ENCODE results near the gene IQCF5.

- TF ChIP-seq ZNF549 (tag by site-specific recombination; IDR thresholded peaks at IDR 0.05) (no peak), TCF7L2 (IDR thresholded peaks at IDR 0.05; ENCODE audit: borderline replicate concordance, low read depth, low read length) (no peak), ZNF132 (tag by site-specific recombination; IDR thresholded peaks at IDR 0.05; ENCODE audit: borderline replicate concordance) (no peak), ATF2 (tag by site-specific recombination; IDR thresholded peaks at IDR 0.05; ENCODE audit: low read depth) (no peak), ZFP69B (tag by site-specific recombination; IDR thresholded peaks at IDR 0.05) (no peak), ZNF274 (IDR thresholded peaks at IDR 0.05; ENCODE audit: low read length) (no peak), ZNF274 (tag by site-specific recombination; IDR thresholded peaks at IDR 0.05; ENCODE audit: borderline replicate concordance) (no peak), ZNF664 (tag by site-specific recombination; IDR thresholded peaks at IDR 0.05) (no peak)
- TF ChIP-seq, protein P1, sequence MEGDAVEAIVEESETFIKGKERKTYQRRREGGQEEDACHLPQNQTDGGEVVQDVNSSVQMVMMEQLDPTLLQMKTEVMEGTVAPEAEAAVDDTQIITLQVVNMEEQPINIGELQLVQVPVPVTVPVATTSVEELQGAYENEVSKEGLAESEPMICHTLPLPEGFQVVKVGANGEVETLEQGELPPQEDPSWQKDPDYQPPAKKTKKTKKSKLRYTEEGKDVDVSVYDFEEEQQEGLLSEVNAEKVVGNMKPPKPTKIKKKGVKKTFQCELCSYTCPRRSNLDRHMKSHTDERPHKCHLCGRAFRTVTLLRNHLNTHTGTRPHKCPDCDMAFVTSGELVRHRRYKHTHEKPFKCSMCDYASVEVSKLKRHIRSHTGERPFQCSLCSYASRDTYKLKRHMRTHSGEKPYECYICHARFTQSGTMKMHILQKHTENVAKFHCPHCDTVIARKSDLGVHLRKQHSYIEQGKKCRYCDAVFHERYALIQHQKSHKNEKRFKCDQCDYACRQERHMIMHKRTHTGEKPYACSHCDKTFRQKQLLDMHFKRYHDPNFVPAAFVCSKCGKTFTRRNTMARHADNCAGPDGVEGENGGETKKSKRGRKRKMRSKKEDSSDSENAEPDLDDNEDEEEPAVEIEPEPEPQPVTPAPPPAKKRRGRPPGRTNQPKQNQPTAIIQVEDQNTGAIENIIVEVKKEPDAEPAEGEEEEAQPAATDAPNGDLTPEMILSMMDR (tag by site-specific recombination; IDR thresholded peaks at IDR 0.05): no peak
- TF ChIP-seq, protein P2, sequence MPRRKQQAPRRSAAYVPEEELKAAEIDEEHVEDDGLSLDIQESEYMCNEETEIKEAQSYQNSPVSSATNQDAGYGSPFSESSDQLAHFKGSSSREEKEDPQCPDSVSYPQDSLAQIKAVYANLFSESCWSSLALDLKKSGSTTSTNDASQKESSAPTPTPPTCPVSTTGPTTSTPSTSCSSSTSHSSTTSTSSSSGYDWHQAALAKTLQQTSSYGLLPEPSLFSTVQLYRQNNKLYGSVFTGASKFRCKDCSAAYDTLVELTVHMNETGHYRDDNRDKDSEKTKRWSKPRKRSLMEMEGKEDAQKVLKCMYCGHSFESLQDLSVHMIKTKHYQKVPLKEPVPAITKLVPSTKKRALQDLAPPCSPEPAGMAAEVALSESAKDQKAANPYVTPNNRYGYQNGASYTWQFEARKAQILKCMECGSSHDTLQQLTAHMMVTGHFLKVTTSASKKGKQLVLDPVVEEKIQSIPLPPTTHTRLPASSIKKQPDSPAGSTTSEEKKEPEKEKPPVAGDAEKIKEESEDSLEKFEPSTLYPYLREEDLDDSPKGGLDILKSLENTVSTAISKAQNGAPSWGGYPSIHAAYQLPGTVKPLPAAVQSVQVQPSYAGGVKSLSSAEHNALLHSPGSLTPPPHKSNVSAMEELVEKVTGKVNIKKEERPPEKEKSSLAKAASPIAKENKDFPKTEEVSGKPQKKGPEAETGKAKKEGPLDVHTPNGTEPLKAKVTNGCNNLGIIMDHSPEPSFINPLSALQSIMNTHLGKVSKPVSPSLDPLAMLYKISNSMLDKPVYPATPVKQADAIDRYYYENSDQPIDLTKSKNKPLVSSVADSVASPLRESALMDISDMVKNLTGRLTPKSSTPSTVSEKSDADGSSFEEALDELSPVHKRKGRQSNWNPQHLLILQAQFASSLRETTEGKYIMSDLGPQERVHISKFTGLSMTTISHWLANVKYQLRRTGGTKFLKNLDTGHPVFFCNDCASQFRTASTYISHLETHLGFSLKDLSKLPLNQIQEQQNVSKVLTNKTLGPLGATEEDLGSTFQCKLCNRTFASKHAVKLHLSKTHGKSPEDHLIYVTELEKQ (tag by site-specific recombination; IDR thresholded peaks at IDR 0.05; ENCODE audit: borderline replicate concordance): no peak
- TF ChIP-seq, protein P3, sequence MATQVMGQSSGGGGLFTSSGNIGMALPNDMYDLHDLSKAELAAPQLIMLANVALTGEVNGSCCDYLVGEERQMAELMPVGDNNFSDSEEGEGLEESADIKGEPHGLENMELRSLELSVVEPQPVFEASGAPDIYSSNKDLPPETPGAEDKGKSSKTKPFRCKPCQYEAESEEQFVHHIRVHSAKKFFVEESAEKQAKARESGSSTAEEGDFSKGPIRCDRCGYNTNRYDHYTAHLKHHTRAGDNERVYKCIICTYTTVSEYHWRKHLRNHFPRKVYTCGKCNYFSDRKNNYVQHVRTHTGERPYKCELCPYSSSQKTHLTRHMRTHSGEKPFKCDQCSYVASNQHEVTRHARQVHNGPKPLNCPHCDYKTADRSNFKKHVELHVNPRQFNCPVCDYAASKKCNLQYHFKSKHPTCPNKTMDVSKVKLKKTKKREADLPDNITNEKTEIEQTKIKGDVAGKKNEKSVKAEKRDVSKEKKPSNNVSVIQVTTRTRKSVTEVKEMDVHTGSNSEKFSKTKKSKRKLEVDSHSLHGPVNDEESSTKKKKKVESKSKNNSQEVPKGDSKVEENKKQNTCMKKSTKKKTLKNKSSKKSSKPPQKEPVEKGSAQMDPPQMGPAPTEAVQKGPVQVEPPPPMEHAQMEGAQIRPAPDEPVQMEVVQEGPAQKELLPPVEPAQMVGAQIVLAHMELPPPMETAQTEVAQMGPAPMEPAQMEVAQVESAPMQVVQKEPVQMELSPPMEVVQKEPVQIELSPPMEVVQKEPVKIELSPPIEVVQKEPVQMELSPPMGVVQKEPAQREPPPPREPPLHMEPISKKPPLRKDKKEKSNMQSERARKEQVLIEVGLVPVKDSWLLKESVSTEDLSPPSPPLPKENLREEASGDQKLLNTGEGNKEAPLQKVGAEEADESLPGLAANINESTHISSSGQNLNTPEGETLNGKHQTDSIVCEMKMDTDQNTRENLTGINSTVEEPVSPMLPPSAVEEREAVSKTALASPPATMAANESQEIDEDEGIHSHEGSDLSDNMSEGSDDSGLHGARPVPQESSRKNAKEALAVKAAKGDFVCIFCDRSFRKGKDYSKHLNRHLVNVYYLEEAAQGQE (tag by site-specific recombination; IDR thresholded peaks at IDR 0.05): no peak
- TF ChIP-seq, protein P4, sequence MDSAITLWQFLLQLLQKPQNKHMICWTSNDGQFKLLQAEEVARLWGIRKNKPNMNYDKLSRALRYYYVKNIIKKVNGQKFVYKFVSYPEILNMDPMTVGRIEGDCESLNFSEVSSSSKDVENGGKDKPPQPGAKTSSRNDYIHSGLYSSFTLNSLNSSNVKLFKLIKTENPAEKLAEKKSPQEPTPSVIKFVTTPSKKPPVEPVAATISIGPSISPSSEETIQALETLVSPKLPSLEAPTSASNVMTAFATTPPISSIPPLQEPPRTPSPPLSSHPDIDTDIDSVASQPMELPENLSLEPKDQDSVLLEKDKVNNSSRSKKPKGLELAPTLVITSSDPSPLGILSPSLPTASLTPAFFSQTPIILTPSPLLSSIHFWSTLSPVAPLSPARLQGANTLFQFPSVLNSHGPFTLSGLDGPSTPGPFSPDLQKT (IDR thresholded peaks at IDR 0.05; ENCODE audit: borderline replicate concordance, low read depth, low read length): no peak
These were observed 45.1 kb downstream of the IQCF5 start for GRCh38 chr3:51830345-51830744.

Measured in HEK293 (cell line).